GM10248 (cell line): ENCODE results near the gene POLE.

Experiments used
- CTCF ChIA-PET: fragments of 300-600 bp; sonication (Branson Sonifier 250); formaldehyde crosslinking; extraction: SDS; loops from one replicate; lab custom pipeline; 2021; ENCODE audit warnings: antibody characterized with exemption; lab: Yijun Ruan, JAX
- POLR2A ChIA-PET: fragments of 350-650 bp; sonication (Branson Sonifier 250); formaldehyde crosslinking; extraction: SDS; loops from one replicate; lab custom pipeline; 2020; ENCODE audit warnings: antibody characterized with exemption; lab: Yijun Ruan, JAX
- DNase-seq: peaks from one replicate; pipeline ENCODE4 v3.0.0; 2012; ENCODE audit errors: extremely low spot score
- CTCF ChIP-seq: IDR thresholded peaks from 2 replicates; pipeline ENCODE4 v1.5.1; 2012; ENCODE audit warnings: mild to moderate bottlenecking, low read depth; ENCODE audit errors: extremely low read depth, missing control alignments, control extremely low read depth

The POLE gene

GRCh38 chr12:132640936-132641335, 46.2 kb downstream of the POLE start:
- CTCF ChIA-PET = interaction anchor here (1.0 to 1.4 kb wide), 2 partner anchors 12 to 24 kb away, joined by 3 read pairs; no protein-coding TSS in a partner anchor
- TF ChIP-seq CTCF = no peak
- POLR2A ChIA-PET = no interaction called here
- no peak for DNase-seq

- POLR2A ChIA-PET = no interaction called here
- CTCF ChIA-PET = interaction anchor here (0.9 to 1.4 kb wide), 3 partner anchors 12 to 23 kb away, joined by 3 to 4 read pairs (median 3); no protein-coding TSS in a partner anchor
- no peak for DNase-seq
- no peak for TF ChIP-seq CTCF
Measured at GRCh38 chr12:132639956-132640520, 47.1 kb downstream of the POLE start.

GRCh38 chr12:132638541-132639408, 48.4 kb downstream of the POLE start:
- ChIA-PET POLR2A (no interaction called here), CTCF (interaction anchor here (0.6 to 1.9 kb wide), 14 partner anchors 8 to 492 kb away, joined by 3 to 11 read pairs (median 4); partner anchors contain the start of gene LRCOL1)
- DNase-seq = peak; percentile 54
- peak; percentile 66 for TF ChIP-seq CTCF

- TF ChIP-seq CTCF = no peak
- ChIA-PET CTCF (interaction anchor here (0.7 to 1.9 kb wide), 8 partner anchors 9 to 491 kb away, joined by 3 to 11 read pairs (median 6); partner anchors contain the start of gene LRCOL1), POLR2A (no interaction called here)
- DNase-seq = no peak
Measured at GRCh38 chr12:132637811-132638210, 49.3 kb downstream of the POLE start.

GRCh38 chr12:132635076-132635955, 51.8 kb downstream of the POLE start:
- POLR2A ChIA-PET = no interaction called here
- CTCF ChIA-PET = interaction anchor here (1.0 to 1.5 kb wide), 2 partner anchors 13 to 20 kb away, joined by 4 to 6 read pairs; no protein-coding TSS in a partner anchor
- no peak for TF ChIP-seq CTCF
- DNase-seq = no peak
